HUES6 (cell line): ENCODE data around the gene PLXNA4.
A peak's percentile ranks its signal among the peaks of the same experiment; 100 is the strongest.

Experiments
- H3K27ac ChIP-seq: 2 replicates; pipeline ENCODE4 v1.7.0; 2013; ENCODE audit warnings: low read depth, mild to moderate bottlenecking, low read length, inconsistent platforms
- H3K27me3 ChIP-seq: 2 replicates; pipeline ENCODE4 v1.6.1; 2013; ENCODE audit warnings: low read length; ENCODE audit not compliant: control insufficient read depth, insufficient read depth
- H3K36me3 ChIP-seq: 2 replicates; pipeline ENCODE4 v1.6.1; 2013; ENCODE audit warnings: low read length; ENCODE audit not compliant: control insufficient read depth, insufficient read depth
- H3K4me1 ChIP-seq: 2 replicates; pipeline ENCODE4 v1.6.1; 2013; ENCODE audit warnings: low read length; ENCODE audit not compliant: control insufficient read depth, insufficient read depth
- H3K4me3 ChIP-seq: 2 replicates; pipeline ENCODE4 v1.5.1; 2013; ENCODE audit warnings: low read depth, low read length
- H3K9ac ChIP-seq: one replicate; pipeline ENCODE4 v1.6.1; 2013; ENCODE audit warnings: mild to moderate bottlenecking, low read length
- H3K9me3 ChIP-seq: 2 replicates; pipeline ENCODE4 v1.6.1; 2013; ENCODE audit warnings: low read depth, low read length; ENCODE audit not compliant: control insufficient read depth, insufficient read depth

Gene PLXNA4

DNA sequence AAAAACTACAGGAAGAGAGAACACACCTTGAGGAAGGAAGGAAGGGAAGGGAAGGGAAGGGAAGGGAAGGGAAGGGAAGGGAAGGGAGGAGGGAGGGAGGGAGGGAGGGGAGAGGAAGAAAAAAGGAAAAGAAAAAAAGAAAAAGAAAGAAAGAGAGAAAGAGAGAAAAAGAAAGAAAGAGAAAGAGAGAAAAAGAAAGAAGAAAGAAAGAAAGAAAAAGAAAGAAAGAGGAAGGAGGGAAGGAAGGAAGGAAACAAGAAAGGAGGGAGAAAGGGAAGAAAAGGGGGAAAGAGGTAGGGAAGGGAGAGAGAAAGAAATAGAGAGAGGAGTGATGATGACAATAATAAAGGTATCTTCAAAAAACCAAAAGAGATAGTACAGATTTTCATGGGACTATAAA, 12.3 kb upstream of the PLXNA4 start:
- no peaks in the 10 kb centered on the region for H3K4me1 ChIP-seq
- no peak overlapping the region for H3K27ac ChIP-seq
- no peaks in the 10 kb centered on the region for H3K9me3 ChIP-seq
- no peaks in the 10 kb centered on the region; the same call in 1 of the 2 replicates for H3K27me3 ChIP-seq
- H3K36me3 ChIP-seq, result no peaks in the 10 kb centered on the region
- no peak overlapping the region for H3K9ac ChIP-seq
- H3K4me3 ChIP-seq, result no peak overlapping the region

DNA sequence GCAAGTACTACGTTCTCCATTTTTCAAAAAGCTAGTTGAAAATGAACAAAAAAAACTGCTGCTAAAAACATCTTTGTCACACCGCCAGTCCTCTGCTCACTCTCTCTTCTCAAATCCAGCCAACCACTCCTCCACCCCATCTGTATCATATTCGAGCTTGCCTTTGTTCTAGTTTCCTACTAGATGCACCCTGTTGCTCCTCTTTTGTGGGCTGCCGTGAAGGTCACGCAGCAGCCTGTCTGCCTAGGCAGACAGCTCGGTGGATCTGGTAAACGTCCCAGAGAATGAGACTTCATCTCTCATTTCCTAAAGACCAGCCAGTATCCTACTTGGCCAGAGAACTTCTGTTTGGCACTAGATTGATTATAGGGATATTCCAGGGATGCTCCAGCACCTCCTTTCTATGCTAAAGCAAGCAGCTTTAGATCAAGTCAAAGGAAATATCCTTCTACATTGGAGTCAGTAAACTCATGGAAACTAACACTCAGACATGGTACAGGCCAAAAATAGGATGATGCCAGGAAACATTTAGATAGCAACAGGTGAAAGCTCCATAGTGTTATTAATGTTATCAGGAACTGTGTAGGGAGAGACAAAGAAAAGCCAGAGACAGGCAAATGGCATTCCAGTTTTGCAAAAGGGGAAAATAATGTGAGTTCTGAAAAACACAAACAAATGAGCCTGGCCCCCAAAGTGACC, 8.7 kb upstream of the PLXNA4 start:
- Histone ChIP-seq H3K27me3 (peaks cover 9% of the 10 kb centered on the region; the same call in 1 of the 2 replicates), H3K9me3 (no peaks in the 10 kb centered on the region), H3K4me1 (no peaks in the 10 kb centered on the region), H3K9ac (no peak overlapping the region), H3K36me3 (no peaks in the 10 kb centered on the region), H3K27ac (no peak overlapping the region), H3K4me3 (no peak overlapping the region)

DNA sequence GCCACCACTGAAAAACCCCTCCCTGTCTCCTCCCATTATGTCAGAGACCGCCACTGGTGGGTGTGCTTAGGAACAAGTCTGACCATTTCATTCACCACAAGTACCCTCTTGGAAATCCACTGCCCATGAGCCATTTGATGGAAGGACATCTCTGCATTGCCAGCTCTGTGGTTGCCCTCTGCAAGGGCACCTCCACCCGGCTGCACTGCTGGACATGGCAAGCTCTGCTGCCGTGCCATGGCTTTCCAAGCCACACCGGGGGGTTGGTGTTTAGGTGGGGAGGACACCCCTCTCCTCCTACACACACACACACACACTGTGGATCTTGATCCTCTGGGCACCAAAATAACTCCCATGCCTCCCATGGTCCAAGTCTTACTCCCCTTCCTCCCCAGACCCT, 5.2 kb upstream of the PLXNA4 start:
- no peaks in the 10 kb centered on the region for H3K36me3 ChIP-seq
- no peak overlapping the region for H3K9ac ChIP-seq
- H3K27me3 ChIP-seq, result peaks cover 41% of the 10 kb centered on the region
- H3K27ac ChIP-seq, result no peak overlapping the region
- H3K4me3 ChIP-seq, result no peak overlapping the region
- H3K4me1 ChIP-seq, result peaks cover 4% of the 10 kb centered on the region; the same call in 1 of the 2 replicates
- H3K9me3 ChIP-seq, result no peaks in the 10 kb centered on the region

DNA sequence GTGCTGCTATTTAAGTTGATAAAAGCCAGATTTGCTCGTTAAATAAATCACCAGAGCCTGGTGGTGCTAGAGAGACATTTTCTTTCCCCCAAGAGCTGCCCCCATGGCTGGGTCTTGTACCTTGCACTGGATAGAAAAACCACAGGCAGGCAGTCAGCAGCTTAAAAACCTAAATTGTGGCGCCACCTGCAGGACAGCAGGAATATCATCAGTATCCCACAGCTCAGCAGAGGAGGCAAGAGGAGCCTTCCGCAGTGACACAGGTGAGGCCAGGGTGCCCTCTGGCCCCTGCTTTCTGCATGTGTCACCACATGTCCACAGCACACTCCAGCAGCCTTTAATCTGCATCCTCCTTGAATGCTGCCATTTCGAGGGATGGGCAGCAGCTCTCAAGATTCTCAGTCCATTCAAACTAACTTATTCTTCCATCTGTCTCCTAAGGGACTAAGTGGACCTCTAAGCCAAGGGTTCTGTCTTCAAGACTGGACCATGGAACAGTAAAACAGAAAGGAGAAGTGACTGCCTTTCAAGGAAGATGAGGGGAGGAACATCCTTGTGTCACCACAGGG, 4.5 kb upstream of the PLXNA4 start:
- Histone ChIP-seq H3K36me3 (no peaks in the 10 kb centered on the region), H3K27me3 (peaks cover 47% of the 10 kb centered on the region), H3K27ac (no peak overlapping the region), H3K4me1 (peaks cover 4% of the 10 kb centered on the region; the same call in 1 of the 2 replicates), H3K4me3 (no peak overlapping the region), H3K9me3 (no peaks in the 10 kb centered on the region), H3K9ac (no peak overlapping the region)

DNA sequence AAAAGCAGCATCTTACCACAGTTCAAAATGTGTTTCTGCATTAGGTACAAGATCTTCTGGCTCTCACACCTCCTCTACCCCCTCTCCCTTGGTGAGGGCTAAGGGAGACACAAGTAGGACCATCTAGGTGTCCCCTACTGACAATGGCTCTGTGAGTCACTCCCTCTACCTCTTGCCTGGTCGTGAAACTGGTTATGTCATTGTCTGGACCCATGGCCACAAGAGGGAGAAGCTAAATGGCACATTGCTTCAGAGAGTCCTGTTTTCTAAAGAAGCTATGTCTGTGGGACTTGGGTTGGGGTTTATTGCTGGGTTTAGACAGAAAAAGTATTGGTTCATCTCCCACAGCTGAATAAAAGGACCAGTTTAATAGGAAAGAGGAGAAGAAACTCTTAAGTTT, 4.0 kb upstream of the PLXNA4 start:
- no peaks in the 10 kb centered on the region for H3K9me3 ChIP-seq
- H3K27me3 ChIP-seq, result peaks cover 52% of the 10 kb centered on the region
- H3K36me3 ChIP-seq, result no peaks in the 10 kb centered on the region
- H3K4me1 ChIP-seq, result peaks cover 9% of the 10 kb centered on the region
- H3K4me3 ChIP-seq, result no peak overlapping the region
- H3K27ac ChIP-seq, result no peak overlapping the region
- no peak overlapping the region for H3K9ac ChIP-seq

DNA sequence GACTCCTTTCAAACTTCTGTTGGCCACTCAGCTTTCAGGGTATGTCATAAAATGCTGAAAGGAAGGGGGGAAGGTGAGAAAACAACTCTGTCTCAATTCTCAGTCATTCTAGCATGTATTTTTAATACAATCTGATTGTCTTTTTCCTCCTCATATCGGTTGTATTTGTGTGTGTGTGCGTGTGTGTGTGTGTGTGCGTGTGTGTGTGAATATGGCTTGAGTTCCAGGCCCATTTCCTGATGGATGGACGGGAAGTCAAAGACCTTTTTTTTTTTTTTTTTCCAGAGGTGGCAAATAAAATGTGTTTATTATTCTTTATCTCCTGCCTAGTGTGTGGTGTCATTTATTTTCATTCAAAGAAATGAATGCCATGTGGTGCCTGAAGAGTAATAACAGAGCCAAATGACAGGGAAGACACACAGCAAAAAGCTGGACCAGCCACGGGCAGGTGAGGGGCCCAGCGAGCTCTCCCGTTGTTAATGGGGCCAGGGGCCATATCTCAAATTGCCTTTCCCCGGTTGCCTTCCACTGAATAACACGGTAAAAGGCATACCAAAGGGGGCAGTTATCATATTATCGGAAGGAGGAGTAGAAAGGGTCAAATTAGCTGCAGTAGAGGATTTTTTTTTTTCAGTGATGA, 3.1 kb upstream of the PLXNA4 start:
- Histone ChIP-seq H3K36me3 (no peaks in the 10 kb centered on the region), H3K9me3 (no peaks in the 10 kb centered on the region), H3K4me3 (no peak overlapping the region), H3K4me1 (peaks cover 12% of the 10 kb centered on the region), H3K9ac (no peak overlapping the region), H3K27ac (no peak overlapping the region), H3K27me3 (peaks cover 61% of the 10 kb centered on the region)

DNA sequence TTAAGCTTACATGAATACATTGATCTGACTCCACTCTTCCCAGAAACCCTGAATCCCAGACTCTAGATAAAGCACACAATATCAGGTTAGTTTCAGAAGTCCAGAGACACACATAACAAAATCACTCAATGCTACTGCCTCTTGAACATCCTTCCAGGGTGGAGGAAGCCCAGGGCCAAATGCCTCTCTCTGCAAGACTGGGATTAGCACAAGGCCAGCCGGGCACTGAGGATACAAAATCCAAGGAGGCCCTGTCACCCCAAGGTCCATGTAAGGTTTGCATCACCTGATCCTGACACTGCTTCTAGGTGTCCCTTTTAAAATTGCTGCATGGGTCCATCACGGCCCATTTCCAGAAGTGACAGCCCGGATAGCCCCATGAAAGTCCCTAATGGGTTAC, 2.6 kb upstream of the PLXNA4 start:
- no peaks in the 10 kb centered on the region for H3K9me3 ChIP-seq
- H3K4me3 ChIP-seq, result no peak overlapping the region
- H3K27me3 ChIP-seq, result peaks cover 67% of the 10 kb centered on the region
- no peak overlapping the region for H3K27ac ChIP-seq
- peaks cover 17% of the 10 kb centered on the region for H3K4me1 ChIP-seq
- no peaks in the 10 kb centered on the region for H3K36me3 ChIP-seq
- no peak overlapping the region for H3K9ac ChIP-seq

DNA sequence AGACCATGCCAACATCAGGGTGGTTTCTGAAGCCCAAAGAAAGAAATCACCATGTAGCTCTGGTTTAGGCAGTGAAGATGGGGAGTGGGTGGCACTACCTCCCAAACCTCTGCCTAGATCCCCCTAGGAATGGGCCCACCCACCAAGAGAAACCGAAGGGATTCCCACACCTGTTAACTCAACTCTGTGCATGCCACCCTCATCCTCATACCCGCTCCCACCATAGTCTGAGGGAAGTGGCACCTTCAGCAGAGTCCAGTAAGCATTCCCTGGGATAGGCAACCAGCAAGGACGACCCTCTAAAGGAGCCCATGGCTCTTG, 1.7 kb upstream of the PLXNA4 start:
- no peak overlapping the region for H3K27ac ChIP-seq
- peaks cover 25% of the 10 kb centered on the region for H3K4me1 ChIP-seq
- H3K9ac ChIP-seq, result no peak overlapping the region
- no peaks in the 10 kb centered on the region for H3K36me3 ChIP-seq
- H3K27me3 ChIP-seq, result peaks cover 75% of the 10 kb centered on the region
- H3K9me3 ChIP-seq, result no peaks in the 10 kb centered on the region
- H3K4me3 ChIP-seq, result no peak overlapping the region

DNA sequence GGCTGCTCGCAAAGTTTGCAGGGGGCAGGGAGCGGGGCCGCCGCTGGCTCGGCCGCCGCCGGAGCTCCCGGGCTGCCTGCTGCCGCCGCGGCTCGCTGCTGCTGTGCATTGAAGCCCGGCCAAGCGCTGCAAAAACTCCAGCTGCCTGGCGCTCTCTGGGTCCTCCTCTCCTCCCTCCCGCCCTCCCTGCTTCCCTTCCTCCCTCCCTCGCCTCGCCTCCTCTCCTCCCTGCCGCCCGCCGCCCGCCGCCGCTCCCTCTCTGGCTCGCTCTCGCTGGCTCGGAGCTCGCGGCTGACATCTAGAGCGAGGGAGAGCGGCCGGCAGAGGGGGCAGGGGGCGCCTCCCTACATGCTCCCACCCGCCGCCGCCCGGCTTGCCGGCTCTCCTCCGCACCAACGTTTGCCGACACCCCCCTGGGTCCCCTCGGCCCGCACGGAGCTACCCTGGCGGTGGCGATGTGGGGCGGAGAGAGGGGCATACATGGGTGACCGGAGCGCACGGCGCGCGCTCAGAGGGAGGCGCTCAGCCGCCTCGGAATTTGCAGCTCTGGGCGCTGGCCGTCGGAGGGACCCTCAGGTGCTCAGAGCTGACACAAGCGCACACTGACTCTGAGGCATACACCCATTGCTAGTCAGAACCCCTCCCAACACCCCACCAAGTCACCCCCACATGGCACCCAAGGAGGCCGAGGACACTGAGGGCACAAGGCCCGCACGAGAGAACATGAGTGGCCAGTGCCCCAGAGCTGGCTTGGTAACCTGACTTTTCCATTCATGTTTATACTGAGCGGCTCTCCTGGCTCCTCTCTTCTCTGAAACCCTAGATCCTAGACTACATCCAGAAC, 1.2 kb upstream of the PLXNA4 start:
- no peak overlapping the region for H3K27ac ChIP-seq
- no peaks in the 10 kb centered on the region for H3K9me3 ChIP-seq
- peak overlapping the region; percentile 62 for H3K4me3 ChIP-seq
- no peak overlapping the region for H3K9ac ChIP-seq
- peaks cover 28% of the 10 kb centered on the region for H3K4me1 ChIP-seq
- peaks cover 79% of the 10 kb centered on the region for H3K27me3 ChIP-seq
- no peaks in the 10 kb centered on the region for H3K36me3 ChIP-seq

DNA sequence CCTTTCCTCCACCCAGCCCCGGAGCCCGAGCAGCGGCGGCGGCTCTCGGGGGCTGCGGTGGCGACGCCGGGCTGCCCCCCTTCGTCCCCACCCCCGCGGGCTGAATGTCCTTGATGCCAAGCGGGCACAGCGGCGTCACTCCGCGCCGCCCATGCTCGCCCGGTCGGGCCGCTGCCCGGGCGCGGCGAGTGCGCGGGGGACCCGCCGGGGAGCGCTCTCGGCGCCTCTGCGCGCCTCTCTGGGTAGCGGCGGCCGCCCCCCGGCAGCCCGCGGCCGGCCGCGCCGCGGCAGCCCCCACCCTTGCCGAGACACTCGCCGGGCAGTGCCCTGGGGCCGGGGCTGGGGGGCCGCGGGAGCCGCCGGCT, 433 bp upstream of the PLXNA4 start:
- peak overlapping the region; percentile 59 for H3K4me3 ChIP-seq
- H3K27me3 ChIP-seq, result peaks cover 80% of the 10 kb centered on the region
- no peak overlapping the region for H3K9ac ChIP-seq
- no peaks in the 10 kb centered on the region for H3K9me3 ChIP-seq
- no peaks in the 10 kb centered on the region for H3K36me3 ChIP-seq
- no peak overlapping the region for H3K27ac ChIP-seq
- peaks cover 28% of the 10 kb centered on the region for H3K4me1 ChIP-seq
